SW480 (cell line): ENCODE results near the gene GAMT.

Experiments used
- DNase-seq: peaks from one replicate; pipeline ENCODE4 v3.0.0-alpha.2; 2016; ENCODE audit warnings: low spot score

GAMT gene

DNA sequence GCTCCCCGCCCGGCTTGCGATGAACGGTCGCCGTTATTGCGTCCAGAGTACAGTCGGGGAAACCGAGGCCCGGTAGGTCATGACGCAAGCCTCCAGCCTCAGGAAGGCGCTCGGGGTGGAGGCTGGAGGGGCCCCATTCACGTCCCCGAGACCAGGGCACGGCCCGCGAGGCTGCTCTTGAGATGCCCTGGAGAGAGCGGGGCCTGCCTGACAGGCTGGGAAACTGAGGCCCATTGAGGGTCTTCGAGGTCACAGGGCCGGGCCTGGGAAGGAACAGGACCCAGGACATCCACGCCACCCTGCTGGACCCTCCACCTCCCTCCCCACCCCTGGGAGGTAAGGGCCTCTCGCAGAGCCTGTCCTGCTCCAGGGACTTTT is 17.3 kb downstream of the GAMT start:
- DNase-seq, result no peak

DNA sequence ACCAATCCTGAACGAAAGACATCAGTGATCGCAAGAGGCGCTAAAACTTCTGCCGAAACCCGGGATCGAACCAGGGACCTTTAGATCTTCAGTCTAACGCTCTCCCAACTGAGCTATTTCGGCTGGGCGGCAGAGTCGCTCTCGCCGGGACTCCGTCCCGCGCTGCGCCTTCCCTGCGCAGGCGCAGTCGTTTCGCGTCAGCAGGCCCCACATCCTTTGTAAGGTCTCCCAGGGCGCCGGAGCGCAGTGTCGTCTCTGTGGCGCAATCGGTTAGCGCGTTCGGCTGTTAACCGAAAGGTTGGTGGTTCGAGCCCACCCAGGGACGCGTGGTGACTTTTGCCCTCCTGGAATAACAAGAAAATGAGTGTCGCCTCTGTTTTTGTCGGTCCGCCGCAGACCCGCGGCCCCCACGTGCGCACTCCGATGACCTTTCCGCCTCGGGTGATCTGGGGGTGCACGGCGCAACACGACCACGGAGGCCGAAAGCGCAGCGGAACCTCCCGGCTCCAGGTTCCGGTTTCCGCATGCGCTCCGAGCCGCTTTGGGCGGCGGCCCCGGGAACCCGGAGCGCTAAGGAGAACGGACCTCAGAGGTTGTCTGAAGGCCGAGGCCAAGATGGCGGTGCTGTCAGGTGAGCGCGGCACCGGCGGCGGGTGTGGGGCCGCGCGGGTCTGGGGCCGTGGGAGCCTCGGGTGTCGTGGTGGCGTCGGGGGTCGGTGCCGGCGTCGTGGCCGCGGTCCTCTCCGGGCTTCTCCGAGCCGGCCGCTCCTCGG is 17.8 kb downstream of the GAMT start, which contains the start of gene NDUFS7:
Gene NDUFS7, plus strand, starts transcription at position 596 of the 773 bp plus-strand sequence. Its CDS starts 20 bp downstream, at position 616.
- DNase-seq, result peak; percentile 63

- no peak for DNase-seq
These were observed 18.4 kb downstream of the GAMT start for GRCh38 chr19:1383017-1383311.

- DNase-seq, result no peak
These were observed 19.1 kb downstream of the GAMT start for GRCh38 chr19:1382250-1382649.

GRCh38 chr19:1379961-1380489 is 21.3 kb downstream of the GAMT start:
- no peak for DNase-seq

- no peak for DNase-seq
These were observed 22.0 kb downstream of the GAMT start for GRCh38 chr19:1379126-1379905.

GRCh38 chr19:1377965-1378785 is 23.2 kb downstream of the GAMT start:
- DNase-seq, result no peak

DNA sequence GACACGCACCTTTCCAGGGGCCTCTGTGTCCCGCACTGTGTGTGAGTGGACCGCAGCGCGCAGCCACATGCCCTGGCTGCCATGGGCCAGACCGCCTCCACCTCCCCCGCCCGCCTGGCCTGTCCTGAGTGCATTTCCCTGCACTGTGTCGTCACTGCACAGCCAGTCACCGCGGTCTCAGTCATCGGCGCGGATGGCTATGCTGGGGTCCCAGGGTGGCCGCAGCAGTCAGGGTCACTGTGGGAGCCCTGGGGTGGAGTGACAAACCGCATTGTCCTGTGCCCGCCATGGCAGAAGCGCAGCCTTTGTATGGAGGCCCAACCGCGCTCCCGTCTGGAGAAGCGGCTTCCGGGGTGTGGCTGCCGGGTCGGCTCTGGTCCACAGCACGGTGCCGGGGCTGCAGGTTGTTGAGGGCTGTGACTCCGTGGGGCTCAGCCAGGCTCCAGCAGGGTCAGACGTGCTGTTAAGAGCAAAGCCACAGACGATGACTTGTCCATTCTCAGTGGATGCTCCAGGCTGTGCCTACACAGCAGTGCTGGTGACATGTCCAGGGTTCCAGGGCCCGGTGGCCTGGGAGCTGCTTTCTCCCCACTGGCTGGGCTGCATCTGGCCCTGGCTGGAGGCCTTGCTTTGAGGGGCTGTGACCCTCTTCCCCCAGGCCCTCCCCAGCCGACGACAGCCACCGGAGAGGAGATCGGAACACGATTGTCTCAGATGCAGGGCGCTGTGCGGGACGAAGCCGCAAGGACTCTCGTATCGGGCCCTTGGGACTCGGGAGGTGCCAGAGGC is 24.0 kb downstream of the GAMT start:
- no peak for DNase-seq

DNA sequence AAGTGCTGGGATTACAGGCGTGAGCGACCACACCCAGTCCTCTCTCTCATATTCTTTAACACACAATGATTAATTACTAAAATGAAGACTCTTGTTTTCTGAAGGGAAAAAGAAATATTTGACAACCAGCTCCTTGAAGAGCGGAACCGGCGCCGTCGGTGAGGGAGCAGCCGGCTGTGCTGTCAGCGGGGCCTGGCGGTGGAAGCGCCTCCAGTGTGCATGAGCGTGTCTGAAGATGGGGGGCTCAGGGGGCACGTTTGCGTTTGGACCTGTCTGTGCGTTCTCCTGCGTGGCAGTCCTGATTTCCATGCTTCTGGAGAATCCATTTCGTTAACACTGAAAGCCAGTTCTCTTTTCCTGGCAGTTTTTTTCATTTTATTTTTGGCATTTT is 24.9 kb downstream of the GAMT start:
- no peak for DNase-seq

DNA sequence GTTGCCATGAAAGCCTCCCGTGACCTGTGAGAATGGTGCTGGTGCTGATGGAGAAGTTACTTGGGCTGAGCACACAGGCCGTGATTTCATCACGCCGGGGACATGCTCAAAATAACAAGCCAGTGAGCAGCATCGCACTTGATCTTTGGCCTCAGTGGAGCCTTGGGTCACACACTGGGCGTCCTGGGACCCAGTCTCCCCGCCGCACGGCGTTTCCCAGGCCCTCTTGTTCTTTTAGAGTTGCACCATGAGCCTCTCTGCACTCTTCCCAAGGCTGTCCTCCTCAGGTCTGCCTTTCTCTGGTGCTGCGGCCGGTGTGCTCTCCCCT is 27.1 kb downstream of the GAMT start:
- DNase-seq, result no peak

GRCh38 chr19:1373534-1374249 is 27.6 kb downstream of the GAMT start:
- no peak for DNase-seq

GRCh38 chr19:1373042-1373533 is 28.3 kb downstream of the GAMT start:
- no peak for DNase-seq

DNA sequence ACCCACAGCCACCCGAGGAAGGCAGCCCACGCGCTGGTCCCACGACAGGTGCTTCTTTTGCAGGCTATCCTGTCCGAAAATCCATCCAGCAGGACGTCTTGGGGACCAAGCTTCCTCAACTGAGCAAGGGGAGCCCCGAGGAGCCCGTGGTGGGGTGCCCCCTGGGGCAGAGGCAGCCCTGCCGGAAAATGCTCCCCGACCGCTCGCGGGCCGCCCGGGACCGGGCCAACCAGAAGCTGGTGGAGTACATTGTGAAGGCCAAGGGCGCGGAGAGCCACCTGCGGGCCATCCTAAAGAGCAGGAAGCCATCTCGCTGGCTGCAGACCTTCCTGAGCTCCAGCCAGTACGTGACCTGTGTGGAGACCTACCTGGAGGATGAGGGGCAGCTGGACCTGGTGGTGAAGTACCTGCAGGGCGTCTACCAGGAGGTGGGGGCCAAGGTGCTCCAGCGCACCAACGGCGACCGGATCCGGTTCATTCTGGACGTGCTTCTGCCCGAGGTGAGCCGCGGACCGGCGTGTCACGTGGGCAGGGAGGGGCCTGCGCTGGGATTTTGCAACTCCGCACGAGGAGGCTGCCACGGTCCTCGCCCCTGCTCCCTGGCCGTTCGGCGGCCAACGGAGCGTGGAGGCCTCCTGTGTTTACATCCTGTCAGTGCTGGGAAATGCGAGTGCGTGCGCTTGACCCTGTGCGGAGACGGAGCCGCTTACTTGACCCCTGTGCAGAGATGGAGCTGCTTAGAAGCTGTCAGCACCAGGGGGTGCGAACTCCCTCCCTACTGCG is 30.6 kb downstream of the GAMT start:
- DNase-seq, result no peak

- no peak for DNase-seq
These were observed 32.0 kb downstream of the GAMT start for GRCh38 chr19:1369214-1369805.

GRCh38 chr19:1366899-1367870 is 34.2 kb downstream of the GAMT start:
- no peak for DNase-seq

GRCh38 chr19:1366296-1366695 is 35.0 kb downstream of the GAMT start:
- no peak for DNase-seq

DNA sequence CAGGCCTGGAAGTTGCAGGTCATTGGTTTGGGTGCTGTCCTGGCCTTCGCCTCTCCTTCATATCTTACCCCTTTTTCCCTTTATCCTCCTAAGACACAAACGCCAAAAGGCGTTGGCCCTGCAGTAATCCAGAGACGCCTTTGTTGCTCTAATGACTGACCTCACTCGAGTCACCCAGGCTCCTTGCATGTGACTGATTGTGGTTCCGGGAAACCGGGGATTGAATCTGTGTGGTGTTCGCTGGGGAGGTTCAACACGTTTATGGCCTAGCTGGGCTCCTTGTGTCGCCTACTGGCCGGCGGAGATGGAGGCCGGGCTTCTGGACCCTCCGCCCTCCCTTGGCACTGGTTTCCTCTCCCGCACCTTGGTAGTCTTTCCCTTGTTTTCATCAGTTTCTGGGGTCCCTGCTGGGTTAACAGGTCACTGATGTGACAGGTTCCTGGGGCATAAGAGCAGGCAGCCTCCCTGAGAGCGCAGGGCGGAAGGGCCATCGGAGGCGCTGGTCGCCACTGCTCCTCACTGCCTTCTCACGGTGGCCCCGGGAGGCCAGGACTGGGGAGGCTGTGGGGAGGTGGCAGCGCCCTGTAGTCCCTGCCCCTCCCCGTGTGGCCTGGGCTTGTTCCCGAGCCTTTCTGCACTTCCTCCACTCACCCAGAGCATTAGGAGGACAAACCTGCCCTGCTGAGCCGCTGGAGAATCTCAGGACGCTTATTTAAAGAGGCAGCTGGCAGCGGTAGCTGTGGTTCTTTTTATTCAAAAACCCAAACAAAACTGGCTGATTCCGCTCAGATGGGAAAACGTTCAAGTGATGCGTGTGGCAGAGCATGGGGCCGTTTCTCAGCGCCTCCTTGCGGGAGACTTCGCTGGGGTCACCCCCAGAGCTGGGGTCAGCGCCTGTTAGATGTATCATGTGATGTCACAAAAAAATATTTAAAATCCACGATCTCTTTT is 35.7 kb downstream of the GAMT start:
- DNase-seq, result no peak
